GM06990 (cell line): ENCODE measurements around the gene PLSCR4.
"Not testable (repeated sequence)": the region's sequence is repeated elsewhere in the genome, so short reads cannot be mapped to it uniquely, and the experiment has no call there.

Experiments used
- DNase-seq: peaks from one replicate; pipeline ENCODE4 v3.0.0-alpha.2; 2011; ENCODE audit not compliant: insufficient read length; ENCODE audit errors: extremely low read depth
- H3K27me3 ChIP-seq: replicated peaks from 2 replicates; pipeline ENCODE4 v1.6.0; 2011; ENCODE audit warnings: low read length; ENCODE audit not compliant: control insufficient read depth, insufficient read depth
- H3K36me3 ChIP-seq: 2 replicates; pipeline ENCODE4 v1.5.1; 2011; ENCODE audit warnings: low read length; ENCODE audit not compliant: control insufficient read depth, insufficient read depth
- H3K4me3 ChIP-seq: replicated peaks from 2 replicates; pipeline ENCODE4 v1.5.1; 2011; ENCODE audit warnings: low read depth, mild to moderate bottlenecking, control low read depth, low read length
- CTCF ChIP-seq: IDR thresholded peaks from 2 replicates; pipeline ENCODE4 v1.5.1; 2011; ENCODE audit warnings: low read length, control low read depth, mild to moderate bottlenecking, inconsistent platforms; ENCODE audit not compliant: insufficient read depth, poor library complexity, severe bottlenecking

PLSCR4 gene

GRCh38 chr3:146233487-146233886 is 17.4 kb downstream of the PLSCR4 start:
- H3K4me3 ChIP-seq = no peak overlapping the region
- no peak for TF ChIP-seq CTCF
- no peak for DNase-seq
- H3K27me3 ChIP-seq = no peaks in the 10 kb centered on the region
- H3K36me3 ChIP-seq = no peaks in the 10 kb centered on the region

- no peak for DNase-seq
- Histone ChIP-seq H3K4me3 (no peak overlapping the region), H3K27me3 (no peaks in the 10 kb centered on the region), H3K36me3 (no peaks in the 10 kb centered on the region)
- no peak for TF ChIP-seq CTCF
Measured at GRCh38 chr3:146227486-146227885, 23.4 kb downstream of the PLSCR4 start.

- H3K4me3 ChIP-seq = no peak overlapping the region
- H3K27me3 ChIP-seq = no peaks in the 10 kb centered on the region
- DNase-seq = no peak
- no peaks in the 10 kb centered on the region for H3K36me3 ChIP-seq
- TF ChIP-seq CTCF = no peak
Measured at GRCh38 chr3:146226881-146227280, 24.0 kb downstream of the PLSCR4 start.

- H3K27me3 ChIP-seq, DNase-seq, H3K4me3 ChIP-seq, H3K36me3 ChIP-seq: not testable (repeated sequence)
Measured at GRCh38 chr3:146225458-146225857, 25.4 kb downstream of the PLSCR4 start.

GRCh38 chr3:146223401-146224373 is 27.2 kb downstream of the PLSCR4 start:
- Histone ChIP-seq H3K27me3 (no peaks in the 10 kb centered on the region), H3K4me3 (no peak overlapping the region), H3K36me3 (no peaks in the 10 kb centered on the region)
- DNase-seq = no peak
- TF ChIP-seq CTCF = no peak

GRCh38 chr3:146222204-146223046 is 28.5 kb downstream of the PLSCR4 start:
- TF ChIP-seq CTCF = no peak
- Histone ChIP-seq H3K4me3 (no peak overlapping the region), H3K27me3 (no peaks in the 10 kb centered on the region), H3K36me3 (no peaks in the 10 kb centered on the region)
- no peak for DNase-seq
